Measurements from ENCODE around the gene SIN3A.
A peak's percentile ranks its signal among the peaks of the same experiment; 100 is the strongest.
"Not testable (repeated sequence)": the region's sequence is repeated elsewhere in the genome, so short reads cannot be mapped to it uniquely, and the experiment has no call there.

SIN3A gene

DNA sequence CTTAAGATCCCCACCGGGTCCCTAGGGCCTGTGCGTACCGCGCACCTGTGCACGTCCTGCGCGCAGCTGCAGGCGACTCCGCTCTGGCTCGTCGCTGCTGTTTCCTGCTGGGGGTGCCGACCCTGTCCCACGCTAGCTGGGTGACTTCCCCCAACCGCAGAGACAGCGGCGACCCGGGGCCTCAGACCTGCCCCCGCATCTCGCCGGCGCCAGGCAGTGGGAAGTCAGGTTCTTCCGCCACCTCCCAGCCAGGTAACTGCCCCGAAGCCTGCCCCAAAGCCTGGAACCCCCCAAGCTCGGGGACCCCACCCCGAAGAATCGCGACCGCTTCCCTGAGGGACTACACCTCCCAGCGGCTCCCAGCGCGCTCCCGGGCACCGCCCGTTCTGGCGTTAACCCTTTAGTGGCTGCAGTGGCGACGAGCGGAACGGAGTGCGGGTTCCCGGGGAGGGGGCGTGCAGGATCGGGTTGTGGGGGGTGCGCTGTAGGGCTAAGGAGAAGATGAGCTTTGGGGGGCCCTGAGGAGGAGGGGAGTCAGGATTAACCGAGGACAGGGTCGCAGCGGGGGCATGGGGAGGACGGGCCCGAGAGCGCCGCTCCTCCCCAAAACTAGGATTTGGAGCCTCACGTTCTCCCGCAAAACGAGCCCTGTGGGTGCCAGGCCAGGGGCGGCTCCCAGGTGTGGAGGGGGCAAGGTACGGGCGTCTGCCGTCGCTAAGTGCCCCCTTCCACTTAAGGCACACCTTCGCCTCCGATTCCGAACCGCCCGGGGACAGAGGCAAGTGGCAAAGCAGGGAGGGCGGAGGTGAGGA is 104.1 kb downstream of the SIN3A start:
- DNase-seq (ENCODE audit: low read depth) = no peak
- TF ChIP-seq, protein P1, sequence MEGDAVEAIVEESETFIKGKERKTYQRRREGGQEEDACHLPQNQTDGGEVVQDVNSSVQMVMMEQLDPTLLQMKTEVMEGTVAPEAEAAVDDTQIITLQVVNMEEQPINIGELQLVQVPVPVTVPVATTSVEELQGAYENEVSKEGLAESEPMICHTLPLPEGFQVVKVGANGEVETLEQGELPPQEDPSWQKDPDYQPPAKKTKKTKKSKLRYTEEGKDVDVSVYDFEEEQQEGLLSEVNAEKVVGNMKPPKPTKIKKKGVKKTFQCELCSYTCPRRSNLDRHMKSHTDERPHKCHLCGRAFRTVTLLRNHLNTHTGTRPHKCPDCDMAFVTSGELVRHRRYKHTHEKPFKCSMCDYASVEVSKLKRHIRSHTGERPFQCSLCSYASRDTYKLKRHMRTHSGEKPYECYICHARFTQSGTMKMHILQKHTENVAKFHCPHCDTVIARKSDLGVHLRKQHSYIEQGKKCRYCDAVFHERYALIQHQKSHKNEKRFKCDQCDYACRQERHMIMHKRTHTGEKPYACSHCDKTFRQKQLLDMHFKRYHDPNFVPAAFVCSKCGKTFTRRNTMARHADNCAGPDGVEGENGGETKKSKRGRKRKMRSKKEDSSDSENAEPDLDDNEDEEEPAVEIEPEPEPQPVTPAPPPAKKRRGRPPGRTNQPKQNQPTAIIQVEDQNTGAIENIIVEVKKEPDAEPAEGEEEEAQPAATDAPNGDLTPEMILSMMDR (IDR thresholded peaks at IDR 0.05; ENCODE audit: low read length, missing control alignments) = no peak

DNA sequence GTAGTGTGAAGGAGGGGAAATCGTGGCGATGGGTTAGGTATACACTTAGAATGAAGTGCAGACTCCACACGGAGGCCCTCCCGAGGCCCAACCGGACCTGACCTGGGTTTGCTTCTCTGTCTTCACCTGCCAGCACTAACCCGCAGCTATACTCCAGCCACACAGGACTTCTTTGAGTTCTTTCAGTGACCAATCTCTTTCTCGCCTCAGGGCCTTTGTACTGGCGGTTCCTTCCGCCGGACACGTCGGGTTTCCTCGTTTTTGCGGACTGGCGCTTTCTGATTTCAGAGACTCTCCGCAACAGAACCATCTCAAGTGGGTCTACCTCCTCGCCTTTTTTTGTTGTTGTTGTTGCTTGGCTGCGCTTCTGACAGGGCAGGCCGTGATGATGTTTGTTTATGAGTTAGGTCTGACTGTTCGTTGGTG is 104.7 kb downstream of the SIN3A start, which contains the start of gene NEIL1:
Gene NEIL1 (plus strand): TSS at position 244 of the 426 bp plus-strand sequence. CDS start 1,867 bp downstream, outside the sequence.
- peak within 1 kb of the TSS; percentile 79 for H3K4me3 ChIP-seq (replicated peaks; ENCODE audit: low read depth, low read length)
- no peak for DNase-seq (ENCODE audit: low read depth)
- TF ChIP-seq, protein P1 (IDR thresholded peaks at IDR 0.05; ENCODE audit: low read length, missing control alignments) = no peak

More for the DNA sequence above, 104.1 kb downstream of the SIN3A start:
- H3K4me3 ChIP-seq (replicated peaks; ENCODE audit: low read depth, low read length) = peak overlapping the region; percentile 79

DNA sequence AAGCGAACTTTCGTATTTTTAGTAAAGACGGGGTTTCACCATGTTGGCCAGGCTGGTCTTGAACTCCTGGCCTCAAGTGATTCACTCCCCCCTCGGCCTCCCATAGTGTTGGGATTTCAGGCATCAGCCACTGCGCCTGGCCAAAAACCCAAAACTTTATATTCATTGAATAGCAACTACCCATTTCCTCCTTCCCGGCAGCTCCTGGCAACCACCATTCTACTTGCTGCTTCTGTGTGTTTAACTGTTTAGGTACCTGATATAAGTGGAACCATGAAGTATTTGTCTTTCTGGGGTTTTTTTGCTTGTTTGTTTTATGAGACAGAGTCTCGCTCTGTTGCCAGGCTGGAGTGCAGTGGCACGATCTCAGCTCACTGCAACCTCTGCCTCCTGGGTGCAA is 107.5 kb downstream of the SIN3A start:
- H3K4me3 ChIP-seq (replicated peaks; ENCODE audit: low read depth, low read length) = not testable (repeated sequence)
- peak; percentile 36 for DNase-seq (ENCODE audit: low read depth)

DNA sequence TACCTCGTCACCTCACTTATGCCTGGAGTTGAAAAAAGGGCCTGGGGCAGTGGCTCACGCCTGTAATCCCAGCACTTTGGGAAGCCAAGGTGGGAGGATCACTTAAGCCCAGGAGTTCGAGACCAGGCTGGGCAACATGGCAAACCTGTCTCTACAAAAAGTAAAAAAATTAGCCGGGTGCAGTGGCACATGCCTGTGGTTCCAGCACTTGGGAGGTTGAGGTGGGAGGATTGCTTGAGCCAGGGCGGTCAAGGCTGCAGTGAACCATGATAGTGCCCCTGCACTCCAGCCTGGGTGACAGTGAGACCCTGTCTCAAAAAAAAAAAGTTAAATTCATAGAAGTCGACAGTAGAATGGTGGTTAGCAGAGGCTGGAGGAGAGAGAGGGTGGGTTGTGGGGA is 109.3 kb downstream of the SIN3A start:
- no peak for DNase-seq (ENCODE audit: low read depth)
- TF ChIP-seq, protein P1 (IDR thresholded peaks at IDR 0.05; ENCODE audit: low read length, missing control alignments) = no peak
- no peak overlapping the region for H3K4me3 ChIP-seq (replicated peaks; ENCODE audit: low read depth, low read length)

DNA sequence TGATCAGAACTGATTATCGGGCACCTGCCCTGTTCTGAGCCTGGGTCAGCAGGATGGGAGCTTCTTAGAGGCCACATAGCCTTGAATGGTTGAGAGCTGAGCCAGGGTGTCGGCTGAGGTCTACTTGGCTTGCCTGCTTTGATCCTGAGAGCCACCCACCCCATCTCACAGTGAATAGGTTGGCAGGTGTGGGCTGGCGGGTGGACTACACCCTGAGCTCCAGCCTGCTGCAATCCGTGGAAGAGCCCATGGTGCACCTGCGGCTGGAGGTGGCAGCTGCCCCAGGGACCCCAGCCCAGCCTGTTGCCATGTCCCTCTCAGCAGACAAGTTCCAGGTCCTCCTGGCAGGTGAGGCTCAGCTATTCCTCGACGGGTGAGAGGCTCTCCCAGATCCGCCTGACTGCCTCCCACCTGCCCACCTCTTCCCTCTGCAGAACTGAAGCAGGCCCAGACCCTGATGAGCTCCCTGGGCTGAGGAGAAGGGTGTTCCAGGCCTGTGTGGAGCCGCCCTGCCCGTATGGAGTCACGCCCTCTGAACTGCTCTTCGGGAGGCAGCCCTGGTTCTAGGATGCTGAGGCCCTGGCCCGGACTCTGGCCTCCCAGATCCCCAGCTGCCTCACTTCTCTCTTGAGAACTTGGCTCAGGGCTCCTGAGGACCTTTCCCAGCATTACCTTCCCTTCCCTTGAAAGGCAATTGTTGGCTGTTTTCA is 111.8 kb downstream of the SIN3A start:
- H3K4me3 ChIP-seq (replicated peaks; ENCODE audit: low read depth, low read length) = no peak overlapping the region
- TF ChIP-seq, protein P1 (IDR thresholded peaks at IDR 0.05; ENCODE audit: low read length, missing control alignments) = no peak
- DNase-seq (ENCODE audit: low read depth) = no peak

DNA sequence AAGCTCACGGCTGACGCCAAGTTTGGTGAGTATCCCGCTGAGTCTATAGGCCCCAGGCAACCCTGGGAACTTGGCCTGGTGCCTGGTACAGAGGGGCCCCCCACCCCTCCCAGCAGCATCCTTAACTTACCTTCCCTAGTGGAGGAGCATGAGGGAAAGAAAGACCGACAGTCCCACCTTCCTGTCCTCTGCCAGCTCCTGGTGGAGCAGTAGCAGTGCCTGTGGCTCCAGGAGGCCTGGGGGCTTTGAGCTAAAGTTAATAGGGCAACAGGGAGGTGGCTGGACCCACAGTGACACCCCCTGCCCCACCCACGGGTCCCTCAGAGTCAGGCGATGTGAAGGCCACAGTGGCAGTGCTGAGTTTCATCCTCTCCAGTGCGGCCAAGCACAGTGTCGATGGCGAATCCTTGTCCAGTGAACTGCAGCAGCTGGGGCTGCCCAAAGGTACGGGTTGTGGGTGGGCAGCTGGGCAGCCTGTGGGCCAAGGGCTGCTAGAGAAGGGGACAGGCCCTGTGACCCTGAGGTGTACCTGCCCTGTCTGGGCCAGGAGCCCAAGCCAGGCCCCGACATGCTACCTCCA is 112.7 kb downstream of the SIN3A start:
- no peak for DNase-seq (ENCODE audit: low read depth)
- no peak overlapping the region for H3K4me3 ChIP-seq (replicated peaks; ENCODE audit: low read depth, low read length)
- TF ChIP-seq, protein P1 (IDR thresholded peaks at IDR 0.05; ENCODE audit: low read length, missing control alignments) = no peak

DNA sequence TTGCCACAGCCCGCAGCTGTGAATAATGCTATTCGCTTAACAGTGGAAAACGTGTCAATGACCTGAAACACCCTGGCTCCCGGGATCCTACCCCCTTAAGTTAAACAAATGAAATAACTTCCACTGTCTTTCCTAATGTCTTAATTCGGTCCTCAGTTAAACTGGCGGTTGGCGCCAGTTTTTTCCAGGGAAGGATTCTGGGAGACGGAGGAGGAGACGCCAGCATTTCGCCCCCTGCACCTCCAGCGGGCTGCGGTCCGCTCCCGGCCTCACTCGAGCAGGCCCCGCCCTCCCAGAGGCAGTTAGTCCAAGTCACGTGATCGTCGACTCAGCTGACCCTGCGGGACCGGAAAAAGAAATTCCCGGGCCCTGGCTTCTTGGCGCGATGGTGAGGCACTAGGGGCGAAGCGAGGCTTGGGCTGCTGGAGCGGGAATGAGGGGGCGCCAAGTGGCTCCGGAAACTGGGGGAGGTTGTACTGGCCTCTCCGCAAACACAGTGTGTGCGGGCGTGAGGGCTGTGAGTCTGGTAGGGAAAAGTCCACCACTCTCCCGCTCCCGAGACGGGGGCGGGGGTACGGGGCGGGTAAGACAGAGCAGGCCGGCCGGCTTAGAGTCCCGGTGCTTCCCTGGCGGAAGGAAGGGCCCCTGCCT is 115.7 kb downstream of the SIN3A start, which contains the start of gene COMMD4:
Gene COMMD4 (plus strand): TSS at position 359 of the 651 bp plus-strand sequence. CDS start 27 bp downstream, at position 386.
- DNase-seq (ENCODE audit: low read depth) = peak; percentile 97
- H3K4me3 ChIP-seq (replicated peaks; ENCODE audit: low read depth, low read length) = peak within 1 kb of the TSS; percentile 85
- TF ChIP-seq, protein P1 (IDR thresholded peaks at IDR 0.05; ENCODE audit: low read length, missing control alignments) = no peak
